GM23248 (cell line): ENCODE measurements around the gene GLUD2. TPM values are rescaled to one million over a fixed set of nuclear protein-coding genes. Genes with fewer than 3 reads are reported as not detected.
"Not testable (repeated sequence)": the region's sequence is repeated elsewhere in the genome, so short reads cannot be mapped to it uniquely, and the experiment has no call there.

Experiments used
- DNase-seq: peaks from one replicate; pipeline ENCODE4 v3.0.0-alpha.2; 2015
- H2AFZ ChIP-seq: fragments of 200-600 bp; sonication (generic); 2 replicates; pipeline ENCODE4 v1.6.1; 2016; ENCODE audit warnings: antibody characterized with exemption
- H3F3A ChIP-seq: fragments of 200-600 bp; sonication (generic); 2 replicates; pipeline ENCODE4 v1.6.1; 2016; ENCODE audit warnings: mild to moderate bottlenecking, antibody characterized with exemption, mixed run types; ENCODE audit not compliant: insufficient read depth
- H3K27ac ChIP-seq: fragments of 200-600 bp; sonication (generic); 2 replicates; pipeline ENCODE4 v1.5.1; 2016; ENCODE audit warnings: mild to moderate bottlenecking
- H3K27me3 ChIP-seq: fragments of 200-600 bp; sonication (generic); replicated peaks from 2 replicates; pipeline ENCODE4 v1.6.1; 2016; ENCODE audit warnings: mild to moderate bottlenecking; ENCODE audit not compliant: insufficient read depth
- H3K36me3 ChIP-seq: fragments of 200-600 bp; sonication (generic); 2 replicates; pipeline ENCODE4 v1.6.1; 2016; ENCODE audit warnings: low read depth, mild to moderate bottlenecking
- H3K4me1 ChIP-seq: fragments of 200-600 bp; sonication (generic); 2 replicates; pipeline ENCODE4 v1.6.1; 2016; ENCODE audit warnings: mild to moderate bottlenecking; ENCODE audit not compliant: insufficient read depth
- H3K4me2 ChIP-seq: fragments of 200-600 bp; sonication (generic); one replicate; pipeline ENCODE4 v1.6.1; 2016; ENCODE audit warnings: mild to moderate bottlenecking; ENCODE audit not compliant: unreplicated experiment
- H3K4me3 ChIP-seq: fragments of 200-600 bp; sonication (generic); 2 replicates; pipeline ENCODE4 v1.5.1; 2016; ENCODE audit warnings: mild to moderate bottlenecking
- H3K79me2 ChIP-seq: fragments of 200-600 bp; sonication (generic); 2 replicates; pipeline ENCODE4 v1.6.1; 2016; ENCODE audit warnings: mild to moderate bottlenecking; ENCODE audit not compliant: insufficient read depth
- H3K9ac ChIP-seq: fragments of 200-600 bp; sonication (generic); 2 replicates; pipeline ENCODE4 v1.6.1; 2016; ENCODE audit warnings: mild to moderate bottlenecking
- H3K9me2 ChIP-seq: fragments of 200-600 bp; sonication (generic); 2 replicates; pipeline ENCODE4 v1.6.1; 2016; ENCODE audit warnings: mixed run types, mild to moderate bottlenecking, moderate library complexity; ENCODE audit not compliant: insufficient read depth
- H3K9me3 ChIP-seq: fragments of 200-600 bp; sonication (generic); one replicate; pipeline ENCODE4 v1.6.1; 2017; ENCODE audit warnings: low read depth
- H4K20me1 ChIP-seq: fragments of 200-600 bp; sonication (generic); 2 replicates; pipeline ENCODE4 v1.6.0; 2016; ENCODE audit not compliant: insufficient read depth
- EZH2 ChIP-seq: fragments of 200-600 bp; sonication (generic); IDR thresholded peaks from 2 replicates; pipeline ENCODE4 v1.6.1; 2018; ENCODE audit warnings: antibody characterized with exemption, mild to moderate bottlenecking; ENCODE audit not compliant: insufficient read depth, poor library complexity, severe bottlenecking
- EZH2phosphoT487 ChIP-seq: fragments of 200-600 bp; sonication (generic); IDR thresholded peaks from 2 replicates; pipeline ENCODE4 v1.6.1; 2018; ENCODE audit warnings: antibody characterized with exemption, moderate library complexity, mild to moderate bottlenecking, low read depth; ENCODE audit not compliant: insufficient read depth
- WGBS, 2 experiments: methylation state at CpG; one replicate each; pipeline ENCODE4 v1.1.6; 2015 to 2017; ENCODE audit warnings: low lambda C conversion rate in 2 of 2, low coverage in 1 of 2; ENCODE audit errors: missing lambda C conversion rate in 2 of 2; 5-methylcytosine and 5-hydroxymethylcytosine counted together
- in situ Hi-C: fragments of 300-500 bp; cut with MboI; formaldehyde crosslinking; loops from 2 replicates; pipeline ENCODE4 v1.15.0; 2020
- polyA plus RNA-seq: library from polyadenylated mRNA; unstranded; fragments of >200 nt; fragmentation: Nextera tagmentation; extraction: Ambion mirVana; gene quantifications from 2 replicates; pipeline ENCODE4 v1.2.1, GENCODE V29; 2016
- total RNA-seq: library from RNA; depleted of rRNA; stranded (reverse); fragments of >200 nt; shearing (Covaris generic); gene quantifications from 2 replicates; pipeline ENCODE4 v1.2.3, GENCODE V29; 2014; rRNA removed

Gene GLUD2
- total RNA-seq: 0.97 and 1.6 TPM in 2 replicates
- polyA plus RNA-seq: 0.28 and 0.36 TPM in 2 replicates

DNA sequence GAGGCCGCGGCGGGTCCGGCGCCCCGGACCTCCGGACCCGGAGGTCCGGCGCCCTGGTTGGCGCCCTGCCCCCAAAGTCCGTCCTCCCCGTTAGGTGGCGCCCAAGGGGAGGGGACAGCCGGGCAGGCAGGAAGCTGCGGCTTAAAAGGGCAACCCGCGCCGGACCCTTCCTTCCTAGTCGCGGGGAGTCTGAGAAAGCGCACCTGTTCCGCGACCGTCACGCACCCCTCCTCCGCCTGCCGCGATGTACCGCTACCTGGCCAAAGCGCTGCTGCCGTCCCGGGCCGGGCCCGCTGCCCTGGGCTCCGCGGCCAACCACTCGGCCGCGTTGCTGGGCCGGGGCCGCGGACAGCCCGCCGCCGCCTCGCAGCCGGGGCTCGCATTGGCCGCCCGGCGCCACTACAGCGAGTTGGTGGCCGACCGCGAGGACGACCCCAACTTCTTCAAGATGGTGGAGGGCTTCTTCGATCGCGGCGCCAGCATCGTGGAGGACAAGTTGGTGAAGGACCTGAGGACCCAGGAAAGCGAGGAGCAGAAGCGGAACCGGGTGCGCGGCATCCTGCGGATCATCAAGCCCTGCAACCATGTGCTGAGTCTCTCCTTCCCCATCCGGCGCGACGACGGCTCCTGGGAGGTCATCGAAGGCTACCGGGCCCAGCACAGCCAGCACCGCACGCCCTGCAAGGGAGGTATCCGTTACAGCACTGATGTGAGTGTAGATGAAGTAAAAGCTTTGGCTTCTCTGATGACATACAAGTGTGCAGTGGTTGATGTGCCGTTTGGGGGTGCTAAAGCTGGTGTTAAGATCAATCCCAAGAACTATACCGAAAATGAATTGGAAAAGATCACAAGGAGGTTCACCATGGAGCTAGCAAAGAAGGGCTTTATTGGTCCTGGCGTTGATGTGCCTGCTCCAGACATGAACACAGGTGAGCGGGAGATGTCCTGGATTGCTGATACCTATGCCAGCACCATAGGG, at the start of gene GLUD2:
Gene GLUD2, plus strand, starts transcription at position 170 of the 979 bp plus-strand sequence. Its CDS starts 75 bp downstream, at position 245.
- H3K36me3 ChIP-seq, H3K9ac ChIP-seq, H4K20me1 ChIP-seq, H3K27me3 ChIP-seq, H3K9me2 ChIP-seq, in situ Hi-C loops, H3K9me3 ChIP-seq, H3K79me2 ChIP-seq, H3K27ac ChIP-seq, H3K4me1 ChIP-seq, H3F3A ChIP-seq: not testable (repeated sequence)
- Histone ChIP-seq H3K4me3 (peak within 1 kb of the TSS; percentile 62), H3K4me2 (peak within 1 kb of the TSS; percentile 61), H2AFZ (peak within 1 kb of the TSS; percentile 60)
- WGBS, 2 experiments: 19 to 20% methylated on average over 35 to 58 of the region's 82 CpGs
- DNase-seq: peak; percentile 51

- no peak overlapping the region for H3K9ac ChIP-seq
- H3K4me3 ChIP-seq: no peak overlapping the region
- in situ Hi-C loops: no loop called here
- H3K36me3 ChIP-seq: no peaks in the 10 kb centered on the region
- H3K4me2 ChIP-seq: no peak overlapping the region
- no peaks in the 10 kb centered on the region for H3K9me3 ChIP-seq
- no peak overlapping the region for H2AFZ ChIP-seq
- H4K20me1 ChIP-seq: no peaks in the 10 kb centered on the region
- H3K27me3 ChIP-seq: no peaks in the 10 kb centered on the region
- no peaks in the 10 kb centered on the region for H3K4me1 ChIP-seq
- TF ChIP-seq EZH2phosphoT487 (no peak), EZH2 (no peak)
- WGBS, 2 experiments: 78 to 81% methylated on average over 3 of the region's 3 CpGs
- no peaks in the 10 kb centered on the region for H3K9me2 ChIP-seq
- DNase-seq: no peak
- H3F3A ChIP-seq: no peaks in the 10 kb centered on the region
- no peak overlapping the region for H3K27ac ChIP-seq
- H3K79me2 ChIP-seq: no peaks in the 10 kb centered on the region
These were observed 48.0 kb upstream of the GLUD2 start for GRCh38 chrX:120999413-120999812.

- 49 to 68% methylated on average over 3 to 4 of the region's 4 CpGs for whole genome bisulfite sequencing, 2 experiments
- no peaks in the 10 kb centered on the region for H3K9me2 ChIP-seq
- DNase-seq: peak; percentile 19
- in situ Hi-C loops: no loop called here
- no peaks in the 10 kb centered on the region for H3K79me2 ChIP-seq
- no peaks in the 10 kb centered on the region for H3F3A ChIP-seq
- H3K9me3 ChIP-seq: no peaks in the 10 kb centered on the region
- H3K36me3 ChIP-seq: no peaks in the 10 kb centered on the region
- no peak overlapping the region for H3K9ac ChIP-seq
- H3K27me3 ChIP-seq: no peaks in the 10 kb centered on the region
- H2AFZ ChIP-seq: no peak overlapping the region
- TF ChIP-seq EZH2 (no peak), EZH2phosphoT487 (no peak)
- H3K4me3 ChIP-seq: no peak overlapping the region
- no peak overlapping the region for H3K4me2 ChIP-seq
- H3K27ac ChIP-seq: no peak overlapping the region
- H4K20me1 ChIP-seq: no peaks in the 10 kb centered on the region
- no peaks in the 10 kb centered on the region for H3K4me1 ChIP-seq
These were observed 46.8 kb upstream of the GLUD2 start for GRCh38 chrX:121000589-121000988.

GRCh38 chrX:121008920-121009319, 38.5 kb upstream of the GLUD2 start:
- Histone ChIP-seq H3K27ac (no peak overlapping the region), H3K9ac (no peak overlapping the region), H3K4me2 (no peak overlapping the region), H3K9me2 (no peaks in the 10 kb centered on the region), H3K27me3 (no peaks in the 10 kb centered on the region), H4K20me1 (no peaks in the 10 kb centered on the region), H3K4me1 (no peaks in the 10 kb centered on the region), H3F3A (no peaks in the 10 kb centered on the region), H2AFZ (no peak overlapping the region), H3K9me3 (no peaks in the 10 kb centered on the region), H3K79me2 (no peaks in the 10 kb centered on the region), H3K4me3 (no peak overlapping the region), H3K36me3 (no peaks in the 10 kb centered on the region)
- DNase-seq: peak; percentile 13
- 53 to 58% methylated on average over 1 of the region's 1 CpG for WGBS, 2 experiments
- TF ChIP-seq EZH2phosphoT487 (no peak), EZH2 (no peak)
- in situ Hi-C loops: no loop called here
